GM19324 (cell line): ENCODE data around the gene RAPGEFL1.
A peak's percentile ranks its signal among the peaks of the same experiment; 100 is the strongest.
"Not testable (repeated sequence)": the region's sequence is repeated elsewhere in the genome, so short reads cannot be mapped to it uniquely, and the experiment has no call there.

Experiments
- ATAC-seq: cut with Tn5 transposase; IDR thresholded peaks from one replicate; pipeline ENCODE4 v1.9.1; 2021; ENCODE audit warnings: mild to moderate bottlenecking, moderate library complexity; ENCODE audit not compliant: unreplicated experiment, low FRiP score

RAPGEFL1 gene

DNA sequence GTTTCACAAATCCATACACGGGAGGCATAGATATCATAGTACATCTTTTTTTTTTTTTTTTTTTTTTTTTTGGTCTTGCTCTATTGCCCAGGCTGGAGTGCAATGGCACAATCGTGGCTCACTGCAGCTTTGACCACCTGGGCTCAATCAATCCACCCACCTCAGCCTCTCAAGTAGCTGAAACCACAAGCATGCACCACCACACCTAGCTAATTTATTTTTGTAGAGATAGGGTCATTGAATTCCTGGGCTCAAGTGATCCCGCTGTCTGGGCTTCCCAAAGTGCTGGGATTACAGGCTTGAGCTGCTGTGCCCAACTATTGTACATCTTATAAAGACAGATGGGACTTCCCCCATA lies 3.5 kb upstream of the RAPGEFL1 start:
- ATAC-seq = no peak

DNA sequence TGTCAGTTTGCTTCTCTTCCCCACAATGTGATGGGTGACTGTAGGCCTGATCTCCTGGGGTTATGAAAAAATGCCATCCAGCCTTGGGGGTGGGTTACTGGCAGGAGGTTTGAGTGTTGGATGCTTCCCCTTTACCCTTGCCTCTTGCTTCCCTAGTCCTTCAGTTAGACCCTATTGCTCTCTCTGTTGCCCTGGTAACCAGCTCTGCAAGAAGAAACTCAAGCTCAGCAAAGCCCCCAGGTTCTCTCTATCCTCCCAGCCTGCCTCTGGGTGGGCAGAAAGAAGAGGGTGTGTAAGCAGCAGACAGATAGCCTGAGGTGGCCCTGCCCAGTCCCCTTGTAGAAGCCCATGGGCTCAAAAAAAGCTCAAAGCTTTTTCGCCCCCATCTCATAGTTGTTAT lies 2.8 kb upstream of the RAPGEFL1 start:
- no peak for ATAC-seq

DNA sequence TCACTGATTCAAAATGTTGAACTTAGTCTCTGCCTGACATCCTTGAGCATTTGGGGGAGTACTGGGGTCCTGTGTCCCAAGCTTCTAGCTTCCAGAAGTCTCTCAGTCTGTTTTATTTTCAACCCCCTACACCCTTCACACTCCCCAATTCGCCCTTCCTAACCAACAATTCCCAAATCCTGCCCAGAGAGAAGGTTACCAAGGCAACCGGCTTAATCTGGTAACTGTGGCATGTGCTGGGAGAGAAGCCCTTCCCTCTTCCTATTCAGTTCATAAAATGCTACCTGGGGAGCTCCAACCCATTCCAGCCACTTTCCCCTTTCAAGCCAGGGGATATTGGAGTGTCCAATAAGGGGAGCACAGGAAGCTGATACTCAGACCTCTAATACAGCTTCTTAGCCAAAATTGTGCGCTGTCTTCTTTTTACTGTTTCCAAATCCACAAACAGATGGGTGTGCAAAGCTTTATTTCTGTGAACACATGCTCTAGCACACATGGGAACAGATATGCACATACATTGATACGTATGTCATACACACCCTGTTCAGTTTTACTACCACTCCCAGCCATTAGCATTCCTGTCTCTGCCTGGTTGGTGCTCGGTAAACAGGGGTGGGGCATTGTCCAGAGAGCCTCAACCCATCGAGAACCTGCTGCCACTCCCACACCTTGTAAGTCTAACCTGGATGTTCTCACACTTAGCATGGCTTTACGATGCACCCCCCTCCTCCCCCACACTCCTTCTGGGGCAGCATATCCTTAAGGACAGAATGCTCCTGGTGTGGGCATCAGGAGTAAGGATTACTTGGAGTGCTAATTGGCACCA lies 1.1 kb upstream of the RAPGEFL1 start:
- no peak for ATAC-seq

DNA sequence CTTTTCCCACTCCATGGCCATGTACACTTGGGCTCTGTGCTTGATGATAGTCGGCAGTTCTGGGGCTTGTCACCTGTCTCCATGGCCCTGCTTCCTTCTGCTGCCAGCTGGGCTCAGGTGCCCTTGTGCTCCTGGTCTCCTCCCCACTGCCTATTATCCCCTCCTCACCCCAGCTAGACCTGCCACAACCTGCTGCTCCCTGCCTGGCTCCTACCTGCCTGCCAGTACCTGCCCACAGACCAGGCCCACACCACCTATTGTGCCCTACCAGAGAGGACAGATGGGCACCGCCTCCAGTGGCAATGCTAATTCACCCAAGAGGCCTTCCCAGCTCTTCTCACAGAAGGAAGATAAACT lies 538 bp upstream of the RAPGEFL1 start:
- ATAC-seq = no peak

DNA sequence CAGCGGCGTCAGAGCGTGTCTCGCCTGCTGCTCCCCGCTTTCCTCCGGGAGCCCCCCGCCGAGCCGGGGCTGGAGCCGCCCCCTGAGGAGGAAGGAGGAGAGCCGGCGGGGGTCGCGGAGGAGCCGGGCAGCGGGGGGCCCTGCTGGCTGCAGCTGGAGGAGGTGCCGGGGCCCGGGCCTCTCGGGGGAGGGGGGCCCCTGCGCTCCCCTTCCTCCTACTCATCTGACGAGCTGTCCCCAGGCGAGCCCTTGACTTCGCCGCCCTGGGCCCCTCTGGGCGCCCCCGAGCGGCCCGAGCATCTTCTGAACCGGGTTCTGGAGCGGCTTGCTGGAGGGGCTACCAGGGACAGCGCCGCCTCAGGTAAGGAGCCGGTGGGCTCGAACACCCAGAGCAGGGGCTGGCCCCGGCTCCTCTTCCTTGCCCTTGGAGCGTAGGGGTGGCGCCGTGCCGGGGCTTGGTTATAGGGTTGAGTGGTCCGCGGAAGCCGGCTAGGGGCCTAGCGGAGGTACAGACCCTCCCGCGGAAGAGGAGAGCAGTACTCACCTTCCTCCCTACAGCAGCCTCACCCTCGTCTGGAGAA lies 841 bp downstream of the RAPGEFL1 start:
- ATAC-seq = no peak

DNA sequence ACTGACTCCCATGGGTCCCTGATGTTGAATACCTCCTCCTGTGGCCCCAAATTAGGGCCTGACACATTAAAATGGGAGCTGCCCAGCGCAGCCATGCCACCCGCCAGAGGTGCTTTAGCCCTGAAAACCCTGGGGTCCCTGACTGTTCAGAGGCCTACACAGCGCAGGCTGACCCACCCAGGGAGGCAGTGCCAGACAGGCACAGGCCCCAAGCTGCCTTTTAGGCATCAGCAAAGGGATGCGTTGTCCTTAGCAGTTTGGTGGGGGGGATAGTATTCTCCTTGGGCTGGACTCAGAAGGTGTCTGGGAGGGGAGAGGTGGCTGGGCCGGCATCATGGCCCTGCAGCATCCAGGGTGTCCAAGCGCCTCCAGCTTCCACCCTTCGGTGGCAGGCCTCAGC lies 1.4 kb downstream of the RAPGEFL1 start:
- no peak for ATAC-seq

DNA sequence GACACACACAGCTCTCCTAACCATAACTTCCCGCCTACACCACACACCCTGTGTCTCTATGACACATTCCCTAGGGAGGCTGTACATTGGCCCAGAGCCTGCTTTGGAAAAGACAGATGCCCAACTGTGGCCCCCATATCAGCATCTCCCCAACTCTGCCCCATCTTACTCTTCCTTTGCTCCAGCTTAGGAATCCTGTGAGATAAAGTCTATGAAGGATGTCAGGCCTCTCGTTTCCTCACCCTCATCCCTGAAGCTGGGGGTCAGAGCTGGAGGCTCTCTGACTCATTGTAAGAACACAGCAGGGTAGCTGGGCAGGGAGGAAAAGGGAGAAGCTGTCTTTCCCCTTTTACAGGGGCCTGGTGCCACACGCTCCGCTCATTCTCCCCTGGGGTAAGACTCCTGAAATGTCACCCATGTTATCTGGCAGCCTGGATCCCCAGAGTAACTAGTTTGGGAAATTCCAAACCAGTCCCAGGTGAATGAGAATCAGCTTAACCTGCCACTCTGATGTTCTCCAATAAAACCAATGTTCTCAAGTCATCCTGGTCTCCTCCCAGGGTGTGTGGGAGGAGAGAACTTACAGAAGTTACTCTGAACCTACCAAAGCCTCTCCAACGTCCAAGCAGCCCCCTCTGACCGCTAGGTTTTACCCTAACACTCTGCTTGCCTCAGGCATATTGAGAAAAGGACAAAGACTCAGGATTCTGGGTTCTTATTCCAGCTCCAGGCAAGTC lies 2.8 kb downstream of the RAPGEFL1 start:
- no peak for ATAC-seq

DNA sequence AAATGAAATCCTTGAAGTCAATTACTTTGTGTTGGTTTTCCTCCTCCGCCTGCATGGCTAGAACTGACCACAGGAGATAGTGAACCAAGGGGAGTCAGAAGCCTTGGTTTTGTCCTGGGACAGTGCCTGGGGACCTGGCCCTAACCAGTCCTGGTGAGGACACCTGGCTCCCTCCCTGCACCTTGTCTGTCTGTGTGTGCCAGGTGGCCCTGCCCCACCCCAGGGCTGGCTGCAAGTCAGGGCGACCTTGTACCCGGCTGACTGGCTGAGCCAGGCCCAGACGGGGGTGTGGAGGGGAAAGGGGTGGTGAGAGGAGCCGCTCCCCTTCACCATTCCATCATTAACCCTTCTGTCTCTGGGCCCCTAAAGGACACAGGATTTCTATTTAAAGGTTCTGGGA lies 3.4 kb downstream of the RAPGEFL1 start:
- ATAC-seq = no peak

DNA sequence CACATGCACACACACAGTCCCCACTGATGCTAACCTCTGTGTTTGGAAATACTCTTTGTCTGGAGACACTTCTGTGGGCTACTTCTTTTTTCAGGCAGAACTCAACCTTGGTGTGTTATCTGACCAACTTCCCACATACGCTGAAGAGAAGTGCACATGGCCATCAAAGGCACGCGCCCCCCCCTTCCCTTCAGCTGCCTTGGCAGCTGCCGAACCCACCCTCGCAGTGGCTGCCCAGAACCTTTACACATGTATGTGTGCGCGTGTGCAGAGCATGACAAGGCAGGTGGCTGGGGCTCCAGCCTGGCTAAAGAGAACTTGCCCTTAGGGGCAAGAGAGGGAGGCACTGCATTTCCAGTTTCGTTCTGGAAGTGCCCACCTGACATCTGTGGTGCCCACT lies 3.9 kb downstream of the RAPGEFL1 start:
- ATAC-seq = no peak

DNA sequence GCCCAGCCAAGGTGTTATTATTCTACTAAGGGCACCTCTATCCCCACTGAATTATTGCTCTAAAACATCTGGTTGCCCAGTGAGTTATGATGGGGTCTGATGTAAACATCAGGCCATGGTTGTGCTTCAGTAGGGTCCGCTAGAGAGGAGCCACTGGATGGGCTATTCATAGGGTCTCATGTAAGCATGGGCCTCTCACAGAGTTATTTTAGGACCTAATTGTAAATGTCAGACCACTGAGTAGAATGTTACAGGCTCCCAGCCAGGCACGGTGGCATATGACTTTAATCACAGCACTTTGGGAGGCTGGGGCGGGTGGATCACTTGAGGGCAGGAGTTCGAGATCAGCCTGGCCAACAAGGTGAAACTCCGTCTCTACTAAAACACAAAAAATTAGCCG lies 5.3 kb downstream of the RAPGEFL1 start:
- no peak for ATAC-seq

DNA sequence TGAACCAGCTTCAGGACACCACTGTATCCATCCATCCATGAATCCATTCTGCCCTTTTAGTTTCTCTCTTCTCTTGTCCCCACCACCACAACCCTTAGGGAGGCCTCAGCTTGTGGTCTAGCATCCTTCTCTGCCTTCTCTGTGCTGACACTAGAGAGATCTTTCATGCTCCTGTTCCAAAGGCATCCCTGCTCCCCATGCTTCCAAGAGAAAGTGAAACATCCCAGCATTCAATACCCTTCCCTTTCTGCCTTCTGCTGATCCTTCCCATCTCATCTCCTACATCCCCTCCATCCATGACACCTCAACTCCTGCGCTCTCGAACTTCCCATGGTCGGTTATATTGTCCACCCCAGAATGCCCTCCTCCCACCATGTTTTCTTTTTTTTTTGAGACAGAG lies 10.0 kb downstream of the RAPGEFL1 start:
- no peak for ATAC-seq

DNA sequence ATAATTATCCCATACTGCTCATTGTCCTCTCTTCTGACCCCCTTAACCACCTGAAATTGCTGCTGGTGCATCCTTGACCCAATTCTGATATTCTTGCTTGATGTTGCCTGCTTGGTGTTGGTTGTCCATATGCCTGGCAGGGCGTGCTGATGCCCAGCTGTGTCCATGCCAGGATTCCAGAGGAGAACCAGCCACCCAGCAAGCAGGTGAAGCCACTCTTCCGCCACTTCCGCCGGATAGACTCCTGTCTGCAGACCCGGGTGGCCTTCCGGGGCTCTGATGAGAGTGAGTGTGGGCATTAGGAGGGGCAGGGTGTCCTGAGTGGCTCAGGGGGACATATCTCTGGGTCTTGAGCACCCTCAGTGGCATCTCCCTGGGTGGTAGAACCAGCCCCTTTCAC lies 11.4 kb downstream of the RAPGEFL1 start:
- ATAC-seq = no peak

DNA sequence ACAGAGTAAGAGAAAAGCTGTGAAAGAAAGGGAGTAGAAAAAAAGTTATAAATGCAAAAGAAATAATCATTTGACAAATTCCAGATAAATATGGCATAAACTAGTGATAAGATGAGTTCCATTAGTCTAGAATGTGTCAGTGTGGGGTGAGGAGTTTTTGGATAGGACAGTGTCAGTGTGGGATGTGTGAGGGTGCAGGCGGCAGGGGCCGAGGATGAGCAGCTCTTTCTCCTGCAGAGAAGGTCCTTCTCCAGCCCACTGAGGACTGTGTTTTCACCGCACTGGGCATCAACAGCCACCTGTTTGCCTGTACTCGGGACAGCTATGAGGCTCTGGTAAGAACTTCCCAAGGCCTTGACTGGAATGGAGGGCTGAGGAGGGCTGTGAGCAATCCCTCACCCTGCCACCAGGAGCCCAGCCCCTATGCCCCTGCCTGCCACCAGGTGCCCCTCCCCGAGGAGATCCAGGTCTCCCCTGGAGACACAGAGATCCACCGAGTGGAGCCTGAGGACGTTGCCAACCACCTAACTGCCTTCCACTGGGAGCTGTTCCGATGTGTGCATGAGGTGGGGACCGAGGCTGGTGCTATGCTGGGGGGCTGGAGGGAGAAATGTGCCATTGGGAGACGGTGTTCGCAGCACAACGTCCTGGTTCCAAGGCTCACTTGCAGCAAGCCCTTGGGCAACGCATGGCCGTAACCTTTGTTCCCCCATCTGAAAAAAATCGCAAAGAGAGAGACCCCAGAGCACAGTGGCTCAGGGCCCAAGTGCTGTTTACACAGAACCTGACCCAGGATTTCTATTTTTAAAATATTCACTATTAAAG lies 13.1 kb downstream of the RAPGEFL1 start:
- ATAC-seq = no peak

DNA sequence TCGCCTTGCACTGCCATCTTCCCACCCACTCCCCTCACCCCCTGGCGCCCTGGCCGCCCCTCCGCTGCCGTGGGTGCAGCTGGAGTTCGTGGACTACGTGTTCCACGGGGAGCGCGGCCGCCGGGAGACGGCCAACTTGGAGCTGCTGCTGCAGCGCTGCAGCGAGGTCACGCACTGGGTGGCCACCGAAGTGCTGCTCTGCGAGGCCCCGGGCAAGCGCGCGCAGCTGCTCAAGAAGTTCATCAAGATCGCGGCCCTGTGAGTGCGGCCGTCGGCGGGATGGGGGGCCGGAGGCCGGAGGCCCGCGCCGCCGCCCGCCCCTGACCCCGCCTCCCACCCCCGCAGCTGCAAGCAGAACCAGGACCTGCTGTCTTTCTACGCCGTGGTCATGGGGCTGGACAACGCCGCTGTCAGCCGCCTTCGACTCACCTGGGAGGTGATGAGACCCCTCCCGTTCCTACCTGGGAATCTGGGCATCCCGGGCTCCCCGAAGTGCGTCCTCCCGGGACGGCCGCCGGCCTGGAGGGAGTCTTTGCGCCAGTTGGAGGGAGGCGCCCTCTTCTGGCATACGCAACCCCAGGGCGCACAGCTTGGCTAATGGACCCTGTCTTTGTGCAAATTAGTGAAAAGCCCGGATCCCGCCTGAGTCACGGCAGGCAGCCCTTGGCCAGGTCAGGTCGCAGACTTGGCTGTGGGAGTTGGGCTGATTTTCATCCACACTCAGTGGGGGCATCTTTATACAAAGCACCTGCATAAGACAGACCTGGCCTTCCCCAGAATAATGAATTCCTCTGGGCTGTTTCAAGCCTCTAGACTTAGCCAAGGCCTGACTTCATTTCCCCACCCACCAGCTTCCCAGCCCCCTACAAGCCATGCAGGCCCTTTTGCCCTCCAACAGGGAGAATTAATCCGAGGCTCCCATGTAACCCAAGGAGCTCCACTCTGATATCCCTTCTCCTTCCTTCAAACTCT lies 14.3 kb downstream of the RAPGEFL1 start:
- ATAC-seq = peak; percentile 61

DNA sequence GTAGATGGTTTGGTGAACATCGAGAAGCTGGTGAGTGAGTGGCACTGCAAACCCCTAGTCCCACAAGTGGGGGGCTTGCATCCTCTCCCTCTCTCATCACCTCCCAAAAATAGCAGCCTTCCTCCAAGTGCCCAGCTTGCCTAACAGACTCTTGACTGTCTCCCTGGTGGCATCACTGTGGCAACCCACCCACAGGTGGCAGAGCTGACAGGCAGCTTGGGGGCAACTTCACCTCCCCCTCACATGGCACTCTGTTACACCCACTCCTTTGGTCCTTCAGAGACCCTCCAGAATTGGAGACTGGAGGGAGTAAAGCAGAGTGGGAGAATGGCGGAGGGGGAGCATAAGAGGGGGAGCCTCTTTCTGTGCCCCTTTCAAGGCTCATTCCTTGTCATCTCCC lies 15.7 kb downstream of the RAPGEFL1 start:
- ATAC-seq = no peak

DNA sequence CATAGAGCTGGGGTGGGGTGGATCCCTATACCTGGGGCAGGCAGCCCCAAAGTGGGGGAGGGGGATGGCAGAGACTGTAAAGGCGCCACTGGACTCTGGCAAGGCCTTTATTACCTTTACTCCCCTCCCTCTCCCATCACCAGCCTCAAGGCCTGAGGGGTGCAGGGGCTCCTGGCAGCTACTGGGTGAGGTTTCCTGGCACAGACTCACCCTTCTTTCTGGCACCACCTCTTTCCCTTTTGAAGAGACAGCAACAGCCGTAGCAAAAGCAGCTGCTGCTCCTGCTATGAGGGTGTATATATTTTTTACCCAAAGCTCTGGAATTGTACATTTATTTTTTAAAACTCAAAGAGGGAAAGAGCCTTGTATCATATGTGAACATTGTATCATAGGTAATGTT lies 17.6 kb downstream of the RAPGEFL1 start:
- ATAC-seq = no peak

DNA sequence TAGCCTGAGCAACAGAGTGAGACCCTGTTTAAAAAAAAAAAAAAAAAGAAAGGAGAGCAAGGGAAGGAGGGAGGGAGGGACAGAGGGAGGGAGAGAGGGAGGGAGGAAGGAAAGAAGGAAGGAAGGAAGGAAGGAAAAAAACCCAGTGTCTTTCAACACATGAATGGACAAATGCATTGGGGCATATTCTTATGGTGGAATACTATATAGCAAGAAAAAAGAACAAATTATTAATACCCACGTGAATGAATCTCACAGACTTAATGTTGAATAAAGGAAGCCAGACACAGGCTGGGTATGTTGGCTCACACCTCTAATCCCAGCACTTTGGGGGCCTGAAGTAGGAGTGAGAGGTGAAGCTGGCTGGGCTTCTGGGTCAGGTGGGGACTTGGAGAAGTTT lies 20.3 kb downstream of the RAPGEFL1 start:
- ATAC-seq = no peak

DNA sequence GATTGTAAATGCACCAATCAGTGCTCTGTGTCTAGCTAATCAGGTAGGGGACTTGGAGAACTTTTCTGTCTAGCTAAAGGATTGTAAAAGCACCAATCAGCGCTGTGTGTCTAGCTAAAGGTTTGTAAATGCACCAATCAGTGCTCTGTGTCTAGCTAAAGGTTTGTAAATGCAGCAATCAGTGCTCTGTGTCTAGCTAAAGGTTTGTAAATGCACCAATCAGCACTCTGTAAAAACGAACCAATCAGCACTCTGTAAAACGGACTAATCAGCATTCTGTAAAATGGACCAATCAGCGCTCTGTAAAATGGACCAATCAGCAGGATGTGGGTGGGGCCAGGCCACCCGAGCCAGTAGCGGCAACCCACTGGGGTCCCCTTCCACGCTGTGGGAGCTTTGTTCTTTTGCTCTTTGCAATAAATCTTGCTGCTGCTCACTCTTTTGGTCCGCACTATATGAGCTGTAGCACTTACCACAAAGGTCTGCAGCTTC lies 20.7 kb downstream of the RAPGEFL1 start:
- not testable (repeated sequence) for ATAC-seq

DNA sequence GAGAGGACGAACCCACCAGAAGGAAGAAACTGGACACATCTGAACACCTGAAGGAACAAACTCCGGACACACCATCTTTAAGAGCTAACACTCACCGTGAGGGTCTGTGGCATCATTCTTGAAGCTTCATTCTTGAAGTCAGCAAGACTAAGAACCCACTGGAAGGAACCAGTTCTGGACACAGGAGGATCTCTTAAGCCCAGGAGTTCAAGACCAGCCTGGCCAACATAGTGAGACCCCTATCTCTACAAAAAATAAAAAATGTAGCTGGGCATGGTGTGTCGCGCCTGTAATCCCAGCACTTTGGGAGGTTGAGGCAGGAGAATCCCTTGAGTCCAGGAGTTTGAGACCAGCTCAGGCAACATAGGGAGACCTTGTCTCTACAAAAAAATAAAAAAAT lies 21.3 kb downstream of the RAPGEFL1 start:
- no peak for ATAC-seq

DNA sequence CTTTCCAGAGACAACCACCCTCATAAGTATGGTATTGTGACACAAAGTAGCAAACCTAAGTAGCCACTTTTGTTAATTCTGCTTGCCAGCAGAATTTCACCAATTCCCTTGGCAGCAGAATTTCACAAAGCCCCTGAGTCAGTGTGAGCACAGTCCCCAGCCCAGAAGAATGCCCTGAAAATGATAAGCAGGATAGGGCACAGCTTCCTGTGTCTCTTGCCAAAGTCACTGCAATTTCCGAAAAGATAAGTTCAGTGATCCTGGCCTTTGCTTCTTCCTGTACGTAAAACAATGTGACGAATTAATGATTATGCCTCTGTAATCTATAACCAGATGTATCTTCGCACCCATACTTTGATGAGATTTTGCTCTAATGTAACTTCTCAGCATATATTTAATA lies 25.9 kb downstream of the RAPGEFL1 start:
- ATAC-seq = no peak
